ENCODE results near the gene POLE.

POLE gene

DNA sequence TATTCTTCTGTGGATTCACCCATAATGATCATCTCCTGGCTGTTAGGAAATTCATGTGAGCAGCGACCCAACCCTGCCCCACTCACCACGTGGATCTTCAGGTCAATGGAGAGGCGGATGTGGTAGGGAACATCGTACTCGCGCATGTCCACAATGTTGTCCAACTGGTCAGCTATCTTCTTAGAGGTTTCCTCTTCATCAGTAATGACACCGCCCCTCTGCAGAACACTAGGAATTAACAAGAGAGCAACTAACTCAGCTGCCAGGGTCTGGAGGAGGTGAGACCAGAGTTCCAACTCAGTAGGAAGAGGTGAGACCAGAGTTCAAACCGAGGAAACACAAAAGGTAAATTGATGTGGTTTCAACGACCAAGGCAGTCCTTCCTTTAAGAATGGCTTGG, 9.7 kb downstream of the POLE start:
- no peak for DNase-seq (ENCODE audit: extremely low read depth in 1 of 2, low read depth in 1 of 2)

DNA sequence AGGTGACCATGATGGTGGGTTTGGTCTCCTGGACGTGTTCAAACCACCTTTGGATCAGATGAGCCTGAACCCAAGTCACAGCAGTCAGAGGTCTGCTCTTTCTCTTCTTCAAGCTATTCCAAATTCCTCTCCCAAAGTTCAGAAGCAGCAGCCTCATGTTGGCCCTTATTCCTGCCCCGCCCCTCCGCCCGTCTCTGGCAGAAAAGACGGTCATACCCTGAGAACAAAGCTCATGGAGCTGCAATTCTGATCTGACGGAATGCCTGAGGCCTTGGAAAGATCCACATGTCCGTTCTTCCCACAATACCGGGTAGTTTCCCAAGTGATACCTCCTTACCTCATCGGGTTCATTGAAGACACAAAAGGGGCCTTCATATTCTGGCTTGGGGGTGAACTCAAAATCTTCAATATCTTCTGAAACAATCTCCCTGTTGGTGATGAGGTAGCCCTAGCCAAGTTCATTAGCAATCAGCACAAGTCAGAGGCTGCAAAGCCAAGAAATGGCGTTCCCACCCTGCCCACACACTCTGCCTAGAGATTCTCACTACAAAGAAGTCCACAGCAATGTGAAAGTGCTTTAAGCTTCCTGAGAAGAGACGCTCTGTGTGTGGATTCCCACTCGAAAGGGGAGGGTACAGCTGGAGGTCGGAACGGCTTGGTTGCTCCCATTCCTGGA, 11.2 kb downstream of the POLE start:
- DNase-seq (ENCODE audit: extremely low read depth in 1 of 2, low read depth in 1 of 2) = no peak

DNA sequence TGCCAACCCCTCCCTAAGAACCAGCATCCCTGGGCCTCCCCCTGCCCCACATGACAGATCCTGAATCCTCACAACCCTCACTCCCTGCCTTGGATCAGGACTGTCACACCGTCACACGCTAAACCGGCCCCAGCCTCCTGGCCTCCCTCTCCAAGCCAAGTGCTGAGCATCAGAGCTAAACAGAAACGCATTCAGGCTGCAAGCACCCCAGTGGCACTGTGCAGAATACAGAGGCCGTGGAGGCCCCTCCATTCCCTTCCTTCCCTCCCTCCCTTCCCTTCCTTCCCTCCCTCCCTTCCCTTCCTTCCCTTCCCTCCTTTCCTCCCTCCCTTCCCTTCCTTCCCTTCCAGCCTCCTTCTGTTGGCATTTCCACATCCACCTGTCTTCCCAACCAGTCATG, 12.6 kb downstream of the POLE start:
- no peak for DNase-seq (ENCODE audit: extremely low read depth in 1 of 2, low read depth in 1 of 2)

DNA sequence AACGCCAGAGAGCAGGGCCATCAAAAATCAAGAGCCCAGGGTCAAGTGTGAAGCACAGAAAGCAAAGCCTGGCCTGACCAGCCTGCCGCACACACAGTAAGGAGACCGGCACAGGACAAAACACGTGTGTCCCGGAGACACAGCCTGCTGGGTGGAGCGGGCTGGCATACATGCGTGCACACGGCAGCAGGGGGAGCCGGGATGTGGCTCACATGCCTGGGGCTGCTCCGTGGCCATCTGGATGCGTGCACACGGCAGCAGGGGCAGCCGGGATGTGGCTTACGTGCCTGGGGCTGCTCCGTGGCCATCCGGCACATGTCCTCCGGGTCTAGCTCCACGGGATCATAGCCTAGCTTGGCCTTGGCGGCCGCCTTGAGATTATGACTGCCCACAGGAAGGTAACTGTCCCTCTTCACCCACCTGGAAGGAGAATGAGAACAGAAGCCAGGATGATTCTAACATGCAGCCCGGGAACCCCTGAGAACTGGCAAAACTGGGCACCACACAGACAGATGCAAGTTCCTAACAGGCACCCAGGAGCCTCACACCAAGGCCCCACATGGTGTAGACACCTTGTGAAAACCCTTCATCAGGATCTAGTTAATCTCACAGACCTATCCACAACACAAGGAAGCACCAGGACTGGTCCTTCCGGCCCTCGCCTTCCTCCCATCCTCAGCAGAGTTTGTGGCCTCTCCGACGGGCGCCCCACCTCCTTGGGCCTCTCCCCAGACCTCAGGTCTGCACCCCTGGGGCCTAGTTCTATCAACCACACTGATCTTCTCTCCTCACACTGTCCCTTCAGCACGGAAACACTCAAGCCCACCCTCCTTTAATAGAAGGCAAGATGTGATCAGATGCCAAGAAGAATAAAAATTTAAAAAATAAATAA, 13.6 kb downstream of the POLE start:
- DNase-seq (ENCODE audit: extremely low read depth in 1 of 2, low read depth in 1 of 2) = no peak

DNA sequence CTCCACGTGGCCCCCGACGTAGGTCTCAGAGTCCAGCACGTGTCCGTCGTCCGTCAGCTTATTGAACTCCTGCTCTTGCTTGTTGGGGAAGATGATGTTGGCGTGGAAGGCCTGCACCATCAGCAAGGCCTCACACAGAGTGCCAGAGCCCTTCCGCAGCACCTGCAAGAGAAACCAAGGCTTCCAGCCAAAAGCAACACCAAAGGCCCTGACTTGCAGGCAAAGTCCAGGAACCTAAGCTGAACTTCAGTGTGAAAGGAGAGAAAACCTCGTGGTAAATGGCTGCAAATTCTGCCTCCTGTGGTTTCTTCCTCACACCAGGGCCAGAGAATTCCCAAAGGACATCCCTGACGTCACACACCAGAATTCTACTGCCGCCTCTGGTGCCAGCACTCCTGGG, 14.5 kb downstream of the POLE start:
- no peak for DNase-seq (ENCODE audit: extremely low read depth in 1 of 2, low read depth in 1 of 2)

DNA sequence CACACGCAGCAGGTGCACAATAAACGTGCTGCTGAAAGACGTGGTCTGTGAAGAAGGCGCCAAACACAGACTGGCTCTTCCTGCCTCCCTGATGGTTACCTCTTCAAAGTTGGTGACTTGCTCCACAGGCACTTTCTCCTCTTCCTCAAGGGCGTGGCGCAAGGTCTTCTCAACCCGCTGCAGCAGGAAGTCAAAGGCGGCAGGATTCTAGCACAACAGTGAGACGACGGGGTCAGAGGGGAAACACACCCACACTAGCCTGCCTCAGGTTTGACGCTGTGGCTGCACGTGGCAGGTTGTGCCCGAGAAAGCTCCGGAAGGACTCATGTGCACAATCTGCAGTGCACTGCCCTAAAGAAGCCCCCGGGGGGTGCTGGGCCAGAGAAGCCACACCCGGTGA, 15.0 kb downstream of the POLE start:
- DNase-seq (ENCODE audit: extremely low read depth in 1 of 2, low read depth in 1 of 2) = no peak

- DNase-seq (ENCODE audit: extremely low read depth in 1 of 2, low read depth in 1 of 2) = no peak
These were observed 17.8 kb downstream of the POLE start for GRCh38 chr12:132669166-132669879.

- no peak for DNase-seq (ENCODE audit: extremely low read depth in 1 of 2, low read depth in 1 of 2)
These were observed 18.7 kb downstream of the POLE start for GRCh38 chr12:132668191-132669088.

GRCh38 chr12:132665794-132666193, 21.3 kb downstream of the POLE start:
- DNase-seq (ENCODE audit: extremely low read depth in 1 of 2, low read depth in 1 of 2) = no peak

- no peak for DNase-seq (ENCODE audit: extremely low read depth in 1 of 2, low read depth in 1 of 2)
These were observed 22.0 kb downstream of the POLE start for GRCh38 chr12:132665149-132665491.

- DNase-seq (ENCODE audit: extremely low read depth in 1 of 2, low read depth in 1 of 2) = no peak
These were observed 22.7 kb downstream of the POLE start for GRCh38 chr12:132664206-132665148.

- no peak for DNase-seq (ENCODE audit: extremely low read depth in 1 of 2, low read depth in 1 of 2)
These were observed 24.0 kb downstream of the POLE start for GRCh38 chr12:132662901-132663755.

GRCh38 chr12:132661972-132662371, 25.2 kb downstream of the POLE start:
- no peak for DNase-seq (ENCODE audit: extremely low read depth in 1 of 2, low read depth in 1 of 2)

GRCh38 chr12:132660996-132661395, 26.1 kb downstream of the POLE start:
- no peak for DNase-seq (ENCODE audit: extremely low read depth in 1 of 2, low read depth in 1 of 2)

DNA sequence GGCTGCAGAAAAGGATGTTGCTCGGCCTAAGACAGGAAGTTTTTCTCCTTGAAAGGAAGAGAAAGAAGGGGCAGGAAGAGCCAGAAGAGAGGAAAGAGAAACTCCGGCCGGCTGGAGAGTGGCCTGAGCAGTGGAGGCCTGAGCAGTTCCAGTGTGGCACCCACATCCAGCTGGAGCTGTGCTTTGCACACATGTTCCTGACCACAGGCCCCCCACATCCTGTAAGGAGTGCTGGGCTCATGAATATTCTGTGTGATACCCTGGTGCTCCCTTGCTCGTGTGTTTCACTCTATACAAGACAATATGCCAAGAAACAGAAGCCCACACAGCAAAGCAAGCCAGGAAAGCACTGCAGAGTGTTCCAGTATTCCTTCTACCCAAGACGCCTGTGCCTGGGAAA, 27.1 kb downstream of the POLE start:
- no peak for DNase-seq (ENCODE audit: extremely low read depth in 1 of 2, low read depth in 1 of 2)

DNA sequence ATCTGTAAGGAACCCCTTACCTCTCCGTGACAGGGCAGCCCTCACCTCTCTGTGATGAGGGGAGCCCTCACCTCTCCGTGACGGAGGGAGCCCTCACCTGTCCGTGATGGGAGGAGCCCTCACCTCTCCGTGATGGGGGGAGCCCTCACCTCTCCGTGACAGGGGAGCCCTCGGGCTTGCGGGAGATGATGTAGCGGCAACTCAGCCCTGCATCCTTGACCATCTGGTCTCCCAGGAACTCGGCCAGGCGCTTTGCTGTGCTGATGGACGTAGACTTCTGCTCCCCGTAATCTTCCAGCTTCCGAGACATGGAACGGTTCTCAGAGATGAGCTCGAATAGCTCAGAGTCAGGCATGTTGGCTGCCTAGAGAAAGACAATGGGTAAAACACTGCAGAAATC, 28.0 kb downstream of the POLE start:
- DNase-seq (ENCODE audit: extremely low read depth in 1 of 2, low read depth in 1 of 2) = no peak

DNA sequence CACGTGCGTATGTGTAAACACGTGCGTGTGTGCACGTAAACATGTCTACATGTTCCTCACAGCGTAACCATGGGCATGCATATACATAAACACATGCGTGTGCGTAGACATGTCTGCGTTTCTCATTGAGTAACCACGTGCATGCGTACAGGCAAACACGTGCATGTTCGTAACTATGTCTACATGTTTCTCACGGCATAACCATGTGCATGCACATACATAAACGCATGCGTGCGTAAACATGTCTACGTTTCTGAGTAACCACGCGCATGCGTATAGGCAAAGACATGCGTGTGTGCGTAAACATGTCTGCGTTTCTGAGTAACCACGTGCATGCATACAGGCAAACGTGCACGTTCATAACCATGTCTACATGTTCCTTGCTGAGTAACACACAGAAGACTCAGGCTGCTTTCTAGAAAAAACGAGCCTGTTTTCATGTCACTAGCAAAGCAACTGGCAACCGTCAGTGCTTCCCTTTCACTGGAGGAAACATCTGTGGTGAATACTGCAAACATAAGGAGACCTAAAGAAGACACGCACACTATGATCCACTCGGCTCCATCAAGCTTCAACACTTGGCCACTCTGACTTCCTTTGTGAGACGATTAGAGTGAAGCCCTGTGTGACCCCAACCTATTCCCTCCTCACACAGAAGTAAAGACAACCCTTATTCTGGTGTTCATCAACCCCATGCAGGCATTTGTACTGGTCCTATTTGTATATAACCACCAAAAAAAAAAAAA, 28.8 kb downstream of the POLE start:
- DNase-seq (ENCODE audit: extremely low read depth in 1 of 2, low read depth in 1 of 2) = no peak

Data from activated CD8-positive, alpha-beta memory T cell treated with anti-CD3 and anti-CD28 coated beads for 1 hour (primary cell).